Measurements from ENCODE around the gene NDUFS1.
"Not testable (repeated sequence)": the region's sequence is repeated elsewhere in the genome, so short reads cannot be mapped to it uniquely, and the experiment has no call there.

The NDUFS1 gene

DNA sequence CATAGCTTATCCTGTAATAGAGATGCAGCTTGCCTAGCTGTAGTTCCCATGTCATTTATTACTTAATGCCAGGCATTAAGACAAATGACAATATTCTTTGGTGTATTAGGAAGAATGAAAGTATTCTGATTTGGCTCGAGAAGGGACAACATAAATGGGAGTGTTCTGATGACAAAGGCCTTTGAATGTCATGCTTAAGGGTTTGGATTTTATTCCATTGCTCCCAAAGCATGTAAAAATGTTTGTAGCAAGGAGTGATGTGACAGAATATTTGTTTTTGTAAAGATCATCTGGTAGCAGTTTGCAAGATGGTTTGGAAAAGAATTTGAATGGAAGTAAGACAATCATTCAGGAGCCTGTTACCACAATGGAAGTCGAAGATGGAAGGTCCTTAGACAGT, 30.9 kb upstream of the NDUFS1 start:
- no peaks in the 10 kb centered on the region for H3K36me3 ChIP-seq (ENCODE audit: insufficient read depth, low read length)
- no peaks in the 10 kb centered on the region for H3K27me3 ChIP-seq (ENCODE audit: insufficient read depth, low read length)
- no peak overlapping the region for H3K4me3 ChIP-seq (ENCODE audit: low read length)
- H3K27ac ChIP-seq (ENCODE audit: low read depth, low read length): no peak overlapping the region
- 88% methylated on average over 2 of the region's 2 CpGs for WGBS
- no peaks in the 10 kb centered on the region for H3K9me3 ChIP-seq (ENCODE audit: insufficient read depth, low read depth, low read length)
- H3K9ac ChIP-seq (ENCODE audit: low read depth, low read length): no peak overlapping the region
- H3K4me1 ChIP-seq (ENCODE audit: insufficient read depth, low read length): no peaks in the 10 kb centered on the region

DNA sequence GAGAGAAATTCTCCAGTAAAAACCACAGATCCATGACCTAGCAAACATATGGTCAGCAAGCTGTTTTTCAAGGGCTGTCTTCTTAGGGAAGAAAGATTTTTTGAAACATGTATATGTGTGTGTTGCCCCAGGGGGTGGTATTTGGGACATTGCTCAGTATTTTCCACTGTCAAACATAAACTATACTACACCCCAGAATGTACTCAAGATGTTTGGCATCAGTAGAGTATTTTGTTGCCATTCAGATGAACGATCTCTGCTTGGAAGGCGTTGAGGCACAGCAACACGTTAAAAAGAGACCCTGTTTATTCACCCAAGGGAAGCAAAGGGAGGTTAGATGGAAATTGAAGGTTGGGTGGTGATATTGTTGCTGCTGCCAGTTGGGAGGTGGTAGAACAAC, 30.4 kb upstream of the NDUFS1 start:
- WGBS: 95% methylated on average over 3 of the region's 3 CpGs
- Histone ChIP-seq H3K9ac (ENCODE audit: low read depth, low read length) (no peak overlapping the region), H3K4me1 (ENCODE audit: insufficient read depth, low read length) (no peaks in the 10 kb centered on the region), H3K4me3 (ENCODE audit: low read length) (no peak overlapping the region), H3K27me3 (ENCODE audit: insufficient read depth, low read length) (no peaks in the 10 kb centered on the region), H3K9me3 (ENCODE audit: insufficient read depth, low read depth, low read length) (no peaks in the 10 kb centered on the region), H3K27ac (ENCODE audit: low read depth, low read length) (no peak overlapping the region), H3K36me3 (ENCODE audit: insufficient read depth, low read length) (no peaks in the 10 kb centered on the region)

DNA sequence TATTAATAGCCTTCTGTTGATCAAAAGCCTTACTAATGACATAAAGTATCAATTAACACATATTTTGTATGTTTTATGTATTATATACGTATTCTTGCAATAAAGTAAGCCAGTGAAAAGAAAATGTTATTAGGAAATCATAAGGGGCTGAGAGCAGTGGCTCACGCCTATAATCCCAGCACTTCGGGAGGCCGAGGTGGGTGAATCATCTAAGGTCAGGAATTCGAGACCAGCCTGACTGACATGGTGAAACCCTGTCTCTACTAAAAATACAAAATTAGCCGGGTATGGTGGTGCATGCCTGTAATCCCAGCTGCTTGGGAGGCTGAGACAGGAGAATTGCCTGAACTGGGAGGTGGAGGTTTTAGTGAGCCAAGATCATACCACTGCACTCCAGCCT, 22.3 kb upstream of the NDUFS1 start:
- H3K4me3 ChIP-seq (ENCODE audit: low read length); H3K36me3 ChIP-seq (ENCODE audit: insufficient read depth, low read length); H3K4me1 ChIP-seq (ENCODE audit: insufficient read depth, low read length); H3K27me3 ChIP-seq (ENCODE audit: insufficient read depth, low read length); H3K9me3 ChIP-seq (ENCODE audit: insufficient read depth, low read depth, low read length); H3K9ac ChIP-seq (ENCODE audit: low read depth, low read length); H3K27ac ChIP-seq (ENCODE audit: low read depth, low read length): not testable (repeated sequence)
- 94% methylated on average over 6 of the region's 6 CpGs for WGBS

DNA sequence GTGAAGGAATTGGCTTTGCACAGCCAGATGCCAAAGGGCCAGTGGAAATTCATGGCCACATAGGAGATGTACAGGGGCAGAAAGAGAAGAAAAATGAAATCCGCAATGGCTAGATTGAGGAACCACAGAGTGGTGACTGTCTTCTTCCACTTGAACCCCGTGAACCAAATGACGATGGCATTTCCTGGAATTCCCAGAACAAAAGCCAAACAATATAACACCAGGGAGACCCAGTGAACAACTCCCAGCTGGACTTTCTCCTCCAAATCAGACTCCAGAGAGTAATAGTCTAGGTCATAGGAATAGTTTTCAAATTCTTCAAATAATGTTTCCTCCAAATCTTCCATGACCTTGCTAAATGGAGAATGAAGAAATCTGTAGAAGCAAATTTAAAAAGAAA, 17.7 kb upstream of the NDUFS1 start:
- Histone ChIP-seq H3K4me1 (ENCODE audit: insufficient read depth, low read length) (no peaks in the 10 kb centered on the region), H3K4me3 (ENCODE audit: low read length) (no peak overlapping the region), H3K27me3 (ENCODE audit: insufficient read depth, low read length) (no peaks in the 10 kb centered on the region), H3K9me3 (ENCODE audit: insufficient read depth, low read depth, low read length) (peaks cover 7% of the 10 kb centered on the region; the same call in 1 of the 2 replicates), H3K27ac (ENCODE audit: low read depth, low read length) (no peak overlapping the region), H3K36me3 (ENCODE audit: insufficient read depth, low read length) (peaks cover 3% of the 10 kb centered on the region; the same call in 1 of the 2 replicates), H3K9ac (ENCODE audit: low read depth, low read length) (no peak overlapping the region)
- WGBS: 73% methylated on average over 3 of the region's 3 CpGs

DNA sequence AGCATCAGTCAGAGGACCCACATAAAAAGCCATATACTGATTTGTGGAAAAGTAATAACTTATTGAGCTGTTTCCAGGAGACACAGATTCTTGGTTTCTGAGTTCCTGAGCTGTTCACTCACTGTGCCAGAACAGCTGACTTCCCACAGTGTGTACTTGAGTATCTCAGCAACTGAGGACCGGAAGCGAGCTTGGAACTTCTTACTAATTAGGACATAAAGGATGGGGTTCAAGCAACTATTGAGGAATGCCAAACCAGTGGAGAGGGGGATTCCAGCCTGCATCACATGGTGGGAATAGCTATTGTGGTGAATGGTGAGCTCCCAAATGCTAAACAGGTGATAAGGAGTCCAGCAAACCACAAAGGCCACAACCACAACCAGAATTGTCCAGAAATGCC, 16.9 kb upstream of the NDUFS1 start:
- H3K36me3 ChIP-seq (ENCODE audit: insufficient read depth, low read length): peaks cover 3% of the 10 kb centered on the region; the same call in 1 of the 2 replicates
- H3K27ac ChIP-seq (ENCODE audit: low read depth, low read length): no peak overlapping the region
- H3K9me3 ChIP-seq (ENCODE audit: insufficient read depth, low read depth, low read length): peaks cover 7% of the 10 kb centered on the region; the same call in 1 of the 2 replicates
- H3K9ac ChIP-seq (ENCODE audit: low read depth, low read length): no peak overlapping the region
- no peak overlapping the region for H3K4me3 ChIP-seq (ENCODE audit: low read length)
- WGBS: 95% methylated on average over 2 of the region's 2 CpGs
- no peaks in the 10 kb centered on the region for H3K4me1 ChIP-seq (ENCODE audit: insufficient read depth, low read length)
- H3K27me3 ChIP-seq (ENCODE audit: insufficient read depth, low read length): no peaks in the 10 kb centered on the region

DNA sequence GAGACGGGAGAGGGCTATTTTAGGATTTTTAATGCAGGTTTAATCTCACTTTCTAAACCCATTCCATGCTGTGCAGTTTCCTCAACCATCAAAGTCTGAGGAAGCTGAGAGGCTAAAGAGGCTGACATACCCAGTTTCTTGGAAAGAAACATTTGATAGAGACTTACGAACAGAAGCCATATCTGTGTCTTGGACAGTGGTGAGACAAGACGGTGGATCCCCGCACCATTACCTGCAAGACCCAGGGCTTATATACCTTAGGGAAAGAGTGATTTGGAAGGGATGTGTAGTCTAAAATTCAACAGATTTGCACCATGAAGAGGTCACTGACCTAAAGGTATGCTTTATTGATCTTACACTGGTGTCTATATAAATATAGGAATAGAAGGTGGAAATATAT, 13.9 kb upstream of the NDUFS1 start:
- H3K9ac ChIP-seq (ENCODE audit: low read depth, low read length): no peak overlapping the region
- no peaks in the 10 kb centered on the region for H3K27me3 ChIP-seq (ENCODE audit: insufficient read depth, low read length)
- peaks cover 3% of the 10 kb centered on the region; the same call in 1 of the 2 replicates for H3K36me3 ChIP-seq (ENCODE audit: insufficient read depth, low read length)
- no peak overlapping the region for H3K4me3 ChIP-seq (ENCODE audit: low read length)
- 98% methylated on average over 3 of the region's 4 CpGs for WGBS
- H3K27ac ChIP-seq (ENCODE audit: low read depth, low read length): no peak overlapping the region
- H3K9me3 ChIP-seq (ENCODE audit: insufficient read depth, low read depth, low read length): peaks cover 7% of the 10 kb centered on the region; the same call in 1 of the 2 replicates
- H3K4me1 ChIP-seq (ENCODE audit: insufficient read depth, low read length): no peaks in the 10 kb centered on the region

DNA sequence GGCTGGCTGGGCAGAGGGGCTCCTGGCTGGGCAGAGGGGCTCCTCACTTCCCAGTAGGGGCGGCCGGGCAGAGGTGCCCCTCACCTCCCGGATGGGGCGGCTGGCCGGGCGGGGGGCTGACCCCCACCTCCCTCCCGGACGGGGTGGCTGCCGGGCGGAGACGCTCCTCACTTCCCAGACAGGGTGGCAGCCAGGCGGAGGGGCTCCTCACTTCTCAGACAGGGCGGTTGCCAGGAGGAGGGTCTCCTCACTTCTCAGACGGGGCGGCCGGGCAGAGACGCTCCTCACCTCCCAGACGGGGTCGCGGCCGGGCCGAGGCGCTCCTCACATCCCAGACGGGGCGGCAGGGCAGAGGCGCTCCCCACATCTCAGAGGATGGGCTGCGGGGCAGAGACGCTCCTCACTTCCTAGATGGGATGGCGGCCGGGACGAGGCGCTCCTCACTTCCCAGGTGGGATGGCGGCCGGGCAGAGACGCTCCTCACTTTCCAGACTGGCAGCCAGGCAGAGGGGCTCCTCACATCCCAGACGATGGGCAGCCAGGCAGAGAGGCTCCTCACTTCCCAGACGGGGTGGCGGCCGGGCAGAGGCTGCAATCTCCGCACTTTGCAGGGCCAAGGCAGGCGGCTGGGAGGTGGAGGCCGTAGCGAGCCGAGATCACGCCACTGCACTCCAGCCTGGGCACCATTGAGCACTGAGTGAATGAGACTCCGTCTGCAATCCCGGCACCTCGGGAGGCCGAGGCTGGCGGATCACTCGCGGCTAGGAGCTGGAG, 12.6 kb upstream of the NDUFS1 start:
- H3K36me3 ChIP-seq (ENCODE audit: insufficient read depth, low read length); H3K27me3 ChIP-seq (ENCODE audit: insufficient read depth, low read length); H3K27ac ChIP-seq (ENCODE audit: low read depth, low read length); H3K4me1 ChIP-seq (ENCODE audit: insufficient read depth, low read length); H3K4me3 ChIP-seq (ENCODE audit: low read length); H3K9ac ChIP-seq (ENCODE audit: low read depth, low read length): not testable (repeated sequence)
- 98% methylated on average over 32 of the region's 52 CpGs for WGBS
- peaks cover 13% of the 10 kb centered on the region; the same call in 1 of the 2 replicates for H3K9me3 ChIP-seq (ENCODE audit: insufficient read depth, low read depth, low read length)

DNA sequence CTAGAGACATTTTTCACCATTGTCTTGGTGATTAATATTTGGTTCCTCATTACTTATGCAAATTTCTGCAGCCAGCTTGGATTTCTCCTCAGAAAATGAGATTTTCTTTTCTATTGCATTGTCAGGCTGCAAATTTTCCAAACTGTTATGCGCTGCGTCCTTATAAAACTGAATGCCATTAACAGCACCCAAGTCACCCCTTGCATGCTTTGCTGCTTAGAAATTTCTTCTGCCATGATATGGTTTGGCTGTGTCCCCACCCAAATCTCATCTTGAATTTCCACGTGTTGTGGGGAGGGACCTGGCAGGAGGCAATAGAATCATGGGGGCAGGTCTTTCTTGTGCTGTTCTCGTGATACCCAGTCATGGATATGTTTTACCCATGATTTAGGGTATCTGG, 9.0 kb upstream of the NDUFS1 start:
- not testable (repeated sequence) for H3K4me3 ChIP-seq (ENCODE audit: low read length); H3K9ac ChIP-seq (ENCODE audit: low read depth, low read length); H3K27me3 ChIP-seq (ENCODE audit: insufficient read depth, low read length); H3K27ac ChIP-seq (ENCODE audit: low read depth, low read length); H3K9me3 ChIP-seq (ENCODE audit: insufficient read depth, low read depth, low read length); H3K4me1 ChIP-seq (ENCODE audit: insufficient read depth, low read length)
- H3K36me3 ChIP-seq (ENCODE audit: insufficient read depth, low read length): peaks cover 26% of the 10 kb centered on the region
- 95% methylated on average over 4 of the region's 4 CpGs for WGBS

DNA sequence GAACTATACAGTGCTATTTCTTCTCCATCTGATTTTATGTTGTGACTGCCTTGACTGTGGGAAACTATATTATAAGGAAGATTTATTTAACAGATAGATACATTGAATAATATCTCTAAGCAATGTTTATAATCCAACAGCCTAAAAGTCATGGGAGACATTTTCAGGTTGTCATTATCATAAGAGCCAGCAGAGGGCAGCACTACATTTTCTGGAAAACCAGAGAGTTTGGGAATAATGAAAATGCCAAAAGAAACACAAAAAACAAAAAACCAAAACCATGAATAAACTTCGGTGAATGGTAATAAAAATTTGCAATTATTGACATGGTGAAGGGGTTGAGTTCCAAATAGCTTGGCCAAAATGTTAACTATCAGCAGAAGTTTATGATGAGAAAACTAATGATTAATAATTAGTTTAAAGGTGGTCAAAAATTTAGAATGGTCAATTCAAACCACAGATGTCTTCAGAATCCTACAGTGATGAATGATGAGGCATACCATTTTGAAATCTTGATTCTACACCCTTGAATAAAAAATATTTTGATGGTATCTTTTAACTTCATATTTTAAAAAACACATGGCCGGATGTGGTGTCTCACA, 5.1 kb upstream of the NDUFS1 start:
- Histone ChIP-seq H3K4me3 (ENCODE audit: low read length) (no peak overlapping the region), H3K27me3 (ENCODE audit: insufficient read depth, low read length) (no peaks in the 10 kb centered on the region), H3K4me1 (ENCODE audit: insufficient read depth, low read length) (peaks cover 11% of the 10 kb centered on the region; the same call in 1 of the 2 replicates), H3K9me3 (ENCODE audit: insufficient read depth, low read depth, low read length) (peaks cover 6% of the 10 kb centered on the region; the same call in 1 of the 2 replicates), H3K36me3 (ENCODE audit: insufficient read depth, low read length) (peaks cover 56% of the 10 kb centered on the region), H3K9ac (ENCODE audit: low read depth, low read length) (no peak overlapping the region), H3K27ac (ENCODE audit: low read depth, low read length) (no peak overlapping the region)
- 91% methylated on average over 2 of the region's 2 CpGs for WGBS

DNA sequence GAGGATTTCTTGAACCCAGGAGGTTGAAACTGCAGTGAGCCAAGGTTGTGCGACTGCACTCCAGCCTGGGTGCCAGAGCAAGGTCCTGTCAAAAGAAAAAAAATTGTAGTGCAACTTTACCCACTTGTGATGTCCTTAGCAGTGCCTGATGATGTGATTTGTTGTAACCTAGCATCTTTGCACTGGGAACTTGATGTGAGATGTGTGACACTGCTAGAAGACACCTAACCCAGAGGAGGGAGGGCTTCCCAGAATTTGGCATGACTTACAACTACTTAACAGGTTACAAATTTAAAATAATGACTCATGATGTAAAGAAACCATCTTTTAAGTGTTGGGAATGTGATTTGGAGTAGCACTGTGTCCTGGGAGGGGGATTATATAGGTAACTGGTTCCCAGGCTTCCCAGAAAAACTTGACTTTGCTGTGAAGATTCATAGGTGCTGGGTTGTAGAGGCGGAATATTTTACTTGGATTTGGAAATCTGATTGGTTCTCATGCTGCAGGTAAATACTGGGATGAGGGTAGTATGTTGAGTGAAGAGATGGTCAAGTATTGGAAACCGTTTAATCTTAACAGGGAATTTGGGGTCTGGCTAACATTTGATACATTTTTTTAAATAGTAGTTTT, 4.1 kb upstream of the NDUFS1 start:
- Histone ChIP-seq H3K27me3 (ENCODE audit: insufficient read depth, low read length) (no peaks in the 10 kb centered on the region), H3K9me3 (ENCODE audit: insufficient read depth, low read depth, low read length) (peaks cover 6% of the 10 kb centered on the region; the same call in 1 of the 2 replicates), H3K36me3 (ENCODE audit: insufficient read depth, low read length) (peaks cover 56% of the 10 kb centered on the region), H3K4me3 (ENCODE audit: low read length) (no peak overlapping the region), H3K27ac (ENCODE audit: low read depth, low read length) (0 out of 2 replicates have a peak overlapping the region, but pooled peaks have one; percentile 11), H3K9ac (ENCODE audit: low read depth, low read length) (no peak overlapping the region), H3K4me1 (ENCODE audit: insufficient read depth, low read length) (peaks cover 11% of the 10 kb centered on the region; the same call in 1 of the 2 replicates)
- WGBS: 91% methylated on average over 3 of the region's 3 CpGs

DNA sequence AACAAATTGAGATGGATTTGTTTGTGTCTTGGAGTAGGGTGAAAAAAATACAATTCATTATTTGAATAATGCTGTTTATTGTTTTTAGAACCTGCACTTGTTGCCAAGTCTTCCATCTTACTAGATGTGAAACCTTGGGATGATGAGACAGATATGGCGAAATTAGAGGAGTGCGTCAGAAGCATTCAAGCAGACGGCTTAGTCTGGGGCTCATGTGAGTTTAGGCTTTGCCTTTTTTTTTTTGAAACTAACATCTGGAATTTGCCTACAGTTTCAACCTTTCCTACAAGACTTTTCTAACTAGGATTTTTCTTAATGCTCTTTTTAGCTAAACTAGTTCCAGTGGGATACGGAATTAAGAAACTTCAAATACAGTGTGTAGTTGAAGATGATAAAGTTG, 3.2 kb upstream of the NDUFS1 start:
- H3K4me3 ChIP-seq (ENCODE audit: low read length): peak overlapping the region; percentile 77; the same call in 1 of the 2 replicates
- peaks cover 11% of the 10 kb centered on the region; the same call in 1 of the 2 replicates for H3K4me1 ChIP-seq (ENCODE audit: insufficient read depth, low read length)
- not testable (repeated sequence) for H3K9ac ChIP-seq (ENCODE audit: low read depth, low read length); H3K27me3 ChIP-seq (ENCODE audit: insufficient read depth, low read length); H3K9me3 ChIP-seq (ENCODE audit: insufficient read depth, low read depth, low read length); H3K27ac ChIP-seq (ENCODE audit: low read depth, low read length)
- WGBS: 96% methylated on average over 3 of the region's 4 CpGs
- peaks cover 53% of the 10 kb centered on the region for H3K36me3 ChIP-seq (ENCODE audit: insufficient read depth, low read length)

Data from HUES64 (cell line).